Skeletal muscle satellite cell (primary cell): ENCODE data around the gene TDG.
"Not testable (repeated sequence)": the region's sequence is repeated elsewhere in the genome, so short reads cannot be mapped to it uniquely, and the experiment has no call there.

Experiments used
- H3K27me3 ChIP-seq: 2 replicates; pipeline ENCODE4 v1.7.0; 2013; ENCODE audit warnings: low read length; ENCODE audit not compliant: control insufficient read depth, insufficient read depth
- H3K36me3 ChIP-seq: 2 replicates; pipeline ENCODE4 v1.7.0; 2013; ENCODE audit warnings: mild to moderate bottlenecking, control low read depth, low read length; ENCODE audit not compliant: insufficient read depth
- H3K4me1 ChIP-seq: 2 replicates; pipeline ENCODE4 v1.7.0; 2013; ENCODE audit warnings: low read length; ENCODE audit not compliant: control insufficient read depth, insufficient read depth
- H3K4me2 ChIP-seq: 2 replicates; pipeline ENCODE4 v1.7.0; 2013; ENCODE audit warnings: mild to moderate bottlenecking, low read length
- H3K4me3 ChIP-seq: 2 replicates; pipeline ENCODE4 v1.7.0; 2013; ENCODE audit warnings: low read length
- H3K9ac ChIP-seq: 2 replicates; pipeline ENCODE4 v1.7.0; 2013; ENCODE audit warnings: mild to moderate bottlenecking, low read depth, low read length, moderate library complexity
- H3K9me3 ChIP-seq: replicated peaks from 2 replicates; pipeline ENCODE4 v1.7.0; 2013; ENCODE audit warnings: mild to moderate bottlenecking, control low read depth, low read length

TDG gene

DNA sequence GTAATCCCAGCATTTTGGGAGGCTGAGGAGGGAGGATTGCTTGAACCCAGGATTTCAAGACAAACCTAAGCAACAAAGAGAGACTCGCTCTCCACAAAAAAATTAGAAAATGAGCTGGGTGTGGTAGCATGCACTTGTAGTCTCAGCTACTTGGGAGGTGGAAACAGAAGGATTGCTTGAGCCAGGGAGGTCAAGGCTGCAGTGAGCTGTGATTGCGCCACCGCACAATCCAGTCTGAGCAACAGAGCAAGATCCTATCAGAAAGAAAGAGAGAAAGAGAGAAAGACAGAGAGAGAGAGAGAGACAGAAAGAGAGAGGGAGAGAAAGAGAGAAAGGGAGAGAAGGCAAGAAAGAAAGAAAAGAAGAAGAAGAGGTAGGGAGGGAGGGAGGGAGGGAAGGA, 37.0 kb downstream of the TDG start:
- H3K4me1 ChIP-seq = peaks cover 11% of the 10 kb centered on the region
- no peaks in the 10 kb centered on the region for H3K9me3 ChIP-seq
- H3K27me3 ChIP-seq = no peaks in the 10 kb centered on the region
- H3K9ac ChIP-seq = no peak overlapping the region
- H3K4me2 ChIP-seq = no peak overlapping the region
- H3K4me3 ChIP-seq = no peak overlapping the region
- H3K36me3 ChIP-seq = no peaks in the 10 kb centered on the region

GRCh38 chr12:104003596-104003995, 37.9 kb downstream of the TDG start:
- H3K27me3 ChIP-seq = no peaks in the 10 kb centered on the region
- H3K4me1 ChIP-seq = peaks cover 11% of the 10 kb centered on the region
- H3K36me3 ChIP-seq = no peaks in the 10 kb centered on the region
- H3K9ac ChIP-seq = no peak overlapping the region
- H3K4me3 ChIP-seq = no peak overlapping the region
- no peaks in the 10 kb centered on the region for H3K9me3 ChIP-seq
- H3K4me2 ChIP-seq = no peak overlapping the region

- Histone ChIP-seq H3K4me1 (peaks cover 24% of the 10 kb centered on the region), H3K9ac (no peak overlapping the region), H3K4me2 (peak overlapping the region; percentile 62), H3K4me3 (no peak overlapping the region), H3K9me3 (no peaks in the 10 kb centered on the region), H3K36me3 (no peaks in the 10 kb centered on the region), H3K27me3 (no peaks in the 10 kb centered on the region)
These were observed 41.3 kb downstream of the TDG start for GRCh38 chr12:104006929-104007328.

GRCh38 chr12:104010121-104010520, 44.4 kb downstream of the TDG start:
- H3K4me1 ChIP-seq = peaks cover 24% of the 10 kb centered on the region
- H3K36me3 ChIP-seq = no peaks in the 10 kb centered on the region
- H3K4me2 ChIP-seq = no peak overlapping the region
- H3K9ac ChIP-seq = no peak overlapping the region
- no peaks in the 10 kb centered on the region for H3K27me3 ChIP-seq
- no peaks in the 10 kb centered on the region for H3K9me3 ChIP-seq
- no peak overlapping the region for H3K4me3 ChIP-seq

- Histone ChIP-seq H3K36me3 (no peaks in the 10 kb centered on the region), H3K27me3 (no peaks in the 10 kb centered on the region), H3K4me2 (peak overlapping the region; percentile 59), H3K9ac (peak overlapping the region; percentile 3), H3K9me3 (no peaks in the 10 kb centered on the region), H3K4me1 (peaks cover 24% of the 10 kb centered on the region), H3K4me3 (peak overlapping the region; percentile 31)
These were observed 45.0 kb downstream of the TDG start for GRCh38 chr12:104010606-104011169.

GRCh38 chr12:104011253-104011652, 45.6 kb downstream of the TDG start:
- Histone ChIP-seq H3K4me2 (peak overlapping the region; percentile 59), H3K4me1 (peaks cover 24% of the 10 kb centered on the region), H3K36me3 (no peaks in the 10 kb centered on the region), H3K4me3 (peak overlapping the region; percentile 31), H3K27me3 (no peaks in the 10 kb centered on the region), H3K9me3 (no peaks in the 10 kb centered on the region), H3K9ac (peak overlapping the region; percentile 3)

DNA sequence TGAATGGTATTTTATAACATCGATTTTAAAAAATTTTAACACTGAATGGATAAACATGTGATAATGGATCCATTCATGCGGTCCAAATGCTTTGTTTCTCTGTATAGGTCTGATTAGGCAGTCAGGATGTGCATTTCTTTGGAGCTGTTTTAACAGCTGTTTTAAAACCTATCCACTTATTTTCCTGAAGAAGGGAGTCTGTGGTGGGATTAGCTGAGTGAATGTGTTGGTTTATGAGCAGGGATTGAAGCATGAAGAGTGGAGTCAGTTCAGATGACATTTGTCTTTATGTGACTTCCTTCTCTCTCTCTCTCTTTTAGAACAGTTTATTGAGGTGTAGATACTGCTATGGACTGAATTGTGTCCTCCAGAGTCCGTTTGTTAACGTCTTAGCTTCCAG, 46.7 kb downstream of the TDG start:
- Histone ChIP-seq H3K27me3 (no peaks in the 10 kb centered on the region), H3K4me3 (no peak overlapping the region), H3K4me1 (peaks cover 14% of the 10 kb centered on the region), H3K9me3 (no peaks in the 10 kb centered on the region), H3K9ac (no peak overlapping the region), H3K4me2 (no peak overlapping the region), H3K36me3 (no peaks in the 10 kb centered on the region)

DNA sequence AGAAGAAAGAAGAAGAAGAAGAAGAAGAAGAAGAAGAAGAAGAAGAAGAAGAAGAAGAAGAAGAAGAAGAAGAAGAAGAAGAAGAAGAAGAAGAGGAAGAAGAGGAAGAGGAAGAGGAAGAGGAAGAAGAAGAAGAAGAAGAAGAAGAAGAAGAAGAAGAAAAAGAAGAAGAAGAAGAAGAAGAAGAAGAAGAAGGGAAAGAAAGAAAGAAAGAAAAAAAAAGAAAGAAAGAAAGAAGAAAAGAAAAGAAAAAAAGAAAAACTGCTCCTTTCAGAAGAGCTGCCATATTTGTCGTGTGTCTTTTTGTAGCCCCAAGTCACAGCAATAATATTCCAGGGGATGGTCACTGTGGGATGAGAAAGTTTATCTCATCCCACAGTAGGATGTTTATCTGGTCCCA, 56.2 kb downstream of the TDG start:
- H3K36me3 ChIP-seq, H3K9ac ChIP-seq, H3K27me3 ChIP-seq, H3K4me2 ChIP-seq, H3K4me3 ChIP-seq, H3K9me3 ChIP-seq, H3K4me1 ChIP-seq: not testable (repeated sequence)

DNA sequence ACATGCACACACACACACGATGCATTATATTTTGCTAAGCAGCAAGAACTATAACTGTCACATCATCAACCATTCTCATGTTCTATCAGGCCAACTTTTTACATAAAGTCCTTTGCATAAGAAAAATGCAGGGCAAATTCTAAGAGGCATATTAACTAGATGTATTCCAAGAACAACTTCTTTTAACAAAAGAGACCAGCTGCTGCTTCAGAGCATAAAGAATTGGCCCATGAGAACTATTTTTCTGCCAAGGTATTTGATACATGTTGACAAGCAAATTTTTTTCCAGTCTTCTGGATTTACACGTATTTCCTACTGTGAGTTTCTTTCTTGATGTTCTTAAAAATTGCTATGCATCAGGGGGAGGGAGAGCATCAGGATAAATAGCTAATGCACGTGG, 57.1 kb downstream of the TDG start:
- Histone ChIP-seq H3K36me3 (no peaks in the 10 kb centered on the region), H3K4me1 (no peaks in the 10 kb centered on the region), H3K9me3 (no peaks in the 10 kb centered on the region)

GRCh38 chr12:104023710-104024109, 58.0 kb downstream of the TDG start:
- H3K4me1 ChIP-seq = no peaks in the 10 kb centered on the region
- no peak overlapping the region for H3K4me2 ChIP-seq
- no peak overlapping the region for H3K9ac ChIP-seq
- H3K27me3 ChIP-seq = no peaks in the 10 kb centered on the region
- H3K9me3 ChIP-seq = no peaks in the 10 kb centered on the region
- no peaks in the 10 kb centered on the region for H3K36me3 ChIP-seq
- no peak overlapping the region for H3K4me3 ChIP-seq

More for the DNA sequence above, 57.1 kb downstream of the TDG start:
- Histone ChIP-seq H3K27me3 (no peaks in the 10 kb centered on the region), H3K9ac (no peak overlapping the region), H3K4me3 (no peak overlapping the region), H3K4me2 (no peak overlapping the region)

DNA sequence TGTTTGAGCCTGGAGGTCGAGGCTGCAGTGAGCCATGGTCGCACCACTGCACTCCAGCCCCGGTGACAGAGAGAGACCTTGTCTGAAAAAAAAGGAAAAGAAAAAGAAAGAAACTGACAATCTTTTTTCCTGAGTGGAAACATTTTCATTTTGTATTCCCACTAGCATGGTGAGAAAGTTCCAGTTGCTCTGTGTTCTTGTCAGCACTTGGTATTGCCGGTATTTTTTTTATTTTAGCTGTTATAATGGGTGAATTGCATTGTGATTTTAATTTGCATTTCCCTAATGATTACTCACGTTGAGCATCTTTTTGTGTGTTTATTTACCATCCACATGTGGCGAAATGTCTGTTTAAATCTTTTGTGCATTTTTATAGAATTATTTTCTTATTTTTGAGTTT, 58.7 kb downstream of the TDG start:
- Histone ChIP-seq H3K4me2 (no peak overlapping the region), H3K4me1 (no peaks in the 10 kb centered on the region), H3K9me3 (no peaks in the 10 kb centered on the region), H3K36me3 (no peaks in the 10 kb centered on the region), H3K27me3 (no peaks in the 10 kb centered on the region), H3K4me3 (no peak overlapping the region), H3K9ac (no peak overlapping the region)

GRCh38 chr12:104025771-104026170, 60.1 kb downstream of the TDG start:
- Histone ChIP-seq H3K4me3 (no peak overlapping the region), H3K9ac (no peak overlapping the region), H3K36me3 (no peaks in the 10 kb centered on the region), H3K9me3 (no peaks in the 10 kb centered on the region), H3K4me2 (no peak overlapping the region), H3K4me1 (no peaks in the 10 kb centered on the region), H3K27me3 (no peaks in the 10 kb centered on the region)
